Head of caudate nucleus (tissue), 42 donors: ENCODE results near the gene ARL4C.

Source experiments
- DNase-seq, 42 donors: peaks; one replicate each; pipeline versions ENCODE4 v3.0.0 to v3.0.0-alpha.2; 2020 to 2021; ENCODE audit warnings: mixed read lengths in 7 of 42
- intact Hi-C: fragments of 100-400 bp; cut with DNase I; formaldehyde crosslinking; loops from one replicate; pipeline ENCODE4 v1.15.0; 2022

The ARL4C gene

DNA sequence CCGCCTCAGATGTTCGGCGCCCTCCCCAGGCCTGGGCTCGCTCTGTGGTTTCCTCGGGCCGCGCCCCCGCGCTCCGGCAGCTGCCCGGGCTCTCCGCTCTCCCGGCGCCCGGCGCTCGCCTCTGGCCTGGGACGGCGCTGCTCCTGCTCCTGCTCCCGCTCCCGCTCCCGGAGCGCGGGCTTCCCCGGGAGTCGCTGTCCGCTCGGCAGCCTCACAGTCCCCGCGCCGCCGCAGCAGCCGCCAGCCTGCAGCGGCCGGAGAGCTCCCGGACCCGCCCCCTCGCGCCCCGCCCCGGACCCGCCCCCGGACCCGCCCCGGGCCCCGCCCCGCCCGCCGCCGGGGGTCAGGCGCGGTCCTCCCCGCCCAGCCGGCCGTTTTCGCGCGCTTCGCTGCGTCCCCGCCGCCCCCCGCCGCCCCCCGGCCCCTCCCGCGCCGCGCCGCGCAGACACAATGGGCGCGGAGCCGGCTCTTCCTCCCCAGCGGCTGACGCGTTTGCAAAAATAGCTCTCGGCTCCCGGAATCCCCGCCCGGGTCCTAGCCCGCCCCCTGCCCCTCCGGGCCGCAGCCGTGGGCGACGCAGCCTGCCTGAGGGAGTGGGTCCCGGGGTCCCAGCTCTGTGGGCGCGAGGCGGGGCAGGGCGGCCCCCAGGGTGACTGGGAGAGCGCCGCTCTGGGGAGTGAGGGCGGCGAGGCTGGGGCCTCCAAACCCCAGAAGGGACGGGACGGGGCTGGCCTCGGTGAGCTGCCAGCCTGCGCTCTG is at the start of gene ARL4C:
ARL4C (minus strand) TSS at position 247 of the 759 bp plus-strand sequence. CDS start 495 bp downstream, outside the sequence.
- intact Hi-C loops: no loop called here
- DNase-seq: peak in 39 of 42 donors; percentile 25 to 87 (median 63)

GRCh38 chr2:234544659-234545611 is 48.1 kb upstream of the ARL4C start:
- peak; percentile 28 to 91 (median 77) for DNase-seq
- intact Hi-C loops: loop anchor here (10.0 kb wide), 2 partner anchors 410 to 570 kb away; no protein-coding TSS in a partner anchor

DNA sequence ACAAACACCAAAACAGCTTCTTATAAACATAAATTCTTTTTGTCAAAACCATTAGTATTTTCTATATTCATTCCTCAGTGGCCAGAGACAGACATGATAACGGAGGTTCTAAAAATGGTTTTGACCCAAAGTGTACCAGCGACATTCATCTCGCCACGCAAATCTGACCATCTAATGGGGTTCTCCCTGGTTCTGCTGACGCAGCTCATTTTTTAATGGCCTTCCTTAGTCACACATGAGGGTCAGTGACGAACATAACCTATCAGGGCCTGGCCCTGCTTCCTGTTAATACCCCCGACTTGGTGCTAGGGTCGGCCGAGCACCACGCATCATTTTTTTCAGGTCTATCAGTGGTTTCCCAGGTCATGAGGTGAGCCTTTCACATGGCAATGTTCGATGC is 45.9 kb upstream of the ARL4C start:
- intact Hi-C loops: loop anchor here (10.0 kb wide), 2 partner anchors 408 to 568 kb away; no protein-coding TSS in a partner anchor
- no peak for DNase-seq

GRCh38 chr2:234537929-234538328 is 41.0 kb upstream of the ARL4C start:
- no peak for DNase-seq
- intact Hi-C loops: no loop called here

DNA sequence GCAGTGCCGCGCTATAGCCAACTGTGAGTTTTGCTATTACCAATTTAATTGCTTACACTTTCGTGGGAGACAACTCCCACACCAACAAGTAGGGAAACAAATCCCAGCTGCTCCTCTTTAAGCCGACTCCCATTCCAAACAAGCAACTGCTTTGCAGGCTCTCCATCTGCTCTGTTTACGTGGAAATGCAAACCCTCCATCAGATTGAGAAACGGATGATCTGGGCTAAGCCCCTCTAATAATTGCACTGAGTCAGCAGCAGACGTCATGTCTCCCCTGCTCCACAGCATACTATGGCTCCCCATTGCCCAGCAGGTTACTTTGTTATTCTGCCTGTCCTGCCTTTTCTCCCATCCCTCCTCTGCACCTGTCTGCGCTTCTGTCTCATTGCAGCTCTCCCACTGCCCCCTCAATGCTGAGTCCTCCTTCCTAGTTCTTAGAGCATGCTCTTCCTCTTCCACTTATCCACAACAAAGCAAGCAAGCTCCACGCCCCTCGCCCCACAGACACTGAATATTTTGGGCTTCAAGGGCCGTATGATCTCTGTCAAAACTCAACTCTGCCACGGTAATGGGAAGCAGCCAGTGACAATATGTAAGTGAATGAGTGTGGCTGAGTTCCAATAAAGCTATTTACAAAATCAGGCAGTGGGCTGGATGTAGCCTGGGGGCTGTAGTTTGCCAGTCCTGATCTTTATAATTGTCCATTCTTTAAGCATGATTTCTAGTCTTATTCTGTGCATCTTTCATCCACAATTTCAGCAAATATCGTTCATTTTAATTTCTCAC is 39.5 kb upstream of the ARL4C start:
- DNase-seq: no peak
- intact Hi-C loops: no loop called here

DNA sequence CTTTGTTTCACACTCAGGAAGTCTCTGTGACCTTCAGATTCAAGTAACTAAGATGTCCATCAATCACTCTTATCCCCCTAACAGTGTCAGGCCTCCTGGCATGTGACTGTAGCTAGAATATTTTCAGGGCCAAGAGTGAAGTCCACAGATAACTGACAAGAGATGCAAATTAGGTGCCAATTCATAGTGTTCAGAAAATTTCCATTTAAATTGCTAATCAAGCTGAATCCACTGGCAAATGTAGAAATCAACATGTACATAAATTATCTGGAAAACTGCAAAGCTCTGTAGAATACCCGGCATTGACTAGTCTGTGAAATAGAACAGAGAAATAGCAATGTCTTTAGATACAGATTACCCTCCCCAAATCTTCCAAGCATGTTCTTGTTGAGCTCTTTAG is 38.6 kb upstream of the ARL4C start:
- intact Hi-C loops: no loop called here
- no peak for DNase-seq

- intact Hi-C loops: no loop called here
- DNase-seq: no peak
Measured at GRCh38 chr2:234534515-234534914, 37.6 kb upstream of the ARL4C start.

GRCh38 chr2:234533626-234534025 is 36.7 kb upstream of the ARL4C start:
- peak in 1 of 42 donors; percentile 9 for DNase-seq
- intact Hi-C loops: no loop called here

DNA sequence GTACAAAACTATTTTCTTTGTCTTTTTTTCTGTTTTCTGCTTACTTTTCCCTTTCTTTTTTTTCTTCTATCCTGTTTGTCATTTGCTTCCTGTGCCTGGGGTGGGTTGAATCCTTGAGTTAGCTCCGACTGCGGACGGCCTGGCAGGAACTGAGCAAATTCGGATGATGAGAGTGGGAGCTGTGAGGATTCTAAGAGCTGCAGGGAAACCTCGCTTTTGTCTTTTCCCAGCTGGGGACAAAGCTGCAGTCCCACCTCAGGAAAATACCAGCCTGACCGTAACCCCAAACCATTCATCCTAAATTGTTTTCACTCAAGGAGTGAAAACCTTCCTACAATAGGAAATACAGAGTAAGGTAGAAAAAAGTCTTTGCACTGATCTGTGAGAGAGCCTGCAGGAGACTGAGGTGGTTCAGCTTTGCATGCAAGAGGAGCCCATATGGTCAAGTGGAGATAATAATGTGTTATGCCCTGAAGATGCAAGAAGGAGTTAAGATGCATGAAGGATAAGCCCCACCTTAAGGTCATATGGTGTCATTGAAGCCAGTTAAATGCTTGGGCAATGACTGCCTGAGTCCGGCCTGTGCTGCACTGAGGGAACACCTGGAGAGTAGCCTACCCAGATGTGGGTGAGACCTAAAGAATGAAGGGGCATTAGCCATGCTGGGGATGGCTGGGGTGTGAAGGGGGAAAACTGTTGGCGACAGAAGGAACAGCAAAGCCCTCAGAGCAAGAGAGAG is 31.7 kb upstream of the ARL4C start:
- intact Hi-C loops: no loop called here

GRCh38 chr2:234526711-234527110 is 29.8 kb upstream of the ARL4C start:
- no peak for DNase-seq
- intact Hi-C loops: no loop called here

More for the DNA sequence above, 31.7 kb upstream of the ARL4C start:
- DNase-seq: no peak

DNA sequence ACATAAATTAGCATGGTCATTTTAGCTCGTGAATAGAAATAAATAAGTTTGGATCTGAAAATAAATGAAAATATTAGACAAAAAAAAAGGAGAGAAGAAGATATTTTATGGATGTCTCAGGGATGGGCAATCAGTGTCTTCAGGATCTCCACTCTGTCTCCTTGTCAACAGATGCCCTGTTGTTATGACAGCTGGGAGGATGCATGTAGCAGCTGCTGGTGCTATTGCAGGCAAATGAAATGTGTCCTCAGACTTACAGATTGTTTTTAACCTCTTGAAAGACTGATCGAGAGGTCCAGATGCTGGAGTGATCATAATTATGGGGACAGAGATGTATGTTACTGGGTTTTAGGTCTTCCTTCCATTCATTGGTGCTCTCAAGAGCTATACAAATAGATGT is 24.7 kb upstream of the ARL4C start:
- intact Hi-C loops: no loop called here
- no peak for DNase-seq

GRCh38 chr2:234518986-234519642 is 22.2 kb upstream of the ARL4C start:
- no peak for DNase-seq
- intact Hi-C loops: no loop called here

GRCh38 chr2:234517971-234518370 is 21.1 kb upstream of the ARL4C start:
- DNase-seq: no peak
- intact Hi-C loops: no loop called here

- intact Hi-C loops: no loop called here
- DNase-seq: no peak
Measured at GRCh38 chr2:234514873-234515638, 18.2 kb upstream of the ARL4C start.

- no peak for DNase-seq
Measured at GRCh38 chr2:234514099-234514498, 17.2 kb upstream of the ARL4C start.

DNA sequence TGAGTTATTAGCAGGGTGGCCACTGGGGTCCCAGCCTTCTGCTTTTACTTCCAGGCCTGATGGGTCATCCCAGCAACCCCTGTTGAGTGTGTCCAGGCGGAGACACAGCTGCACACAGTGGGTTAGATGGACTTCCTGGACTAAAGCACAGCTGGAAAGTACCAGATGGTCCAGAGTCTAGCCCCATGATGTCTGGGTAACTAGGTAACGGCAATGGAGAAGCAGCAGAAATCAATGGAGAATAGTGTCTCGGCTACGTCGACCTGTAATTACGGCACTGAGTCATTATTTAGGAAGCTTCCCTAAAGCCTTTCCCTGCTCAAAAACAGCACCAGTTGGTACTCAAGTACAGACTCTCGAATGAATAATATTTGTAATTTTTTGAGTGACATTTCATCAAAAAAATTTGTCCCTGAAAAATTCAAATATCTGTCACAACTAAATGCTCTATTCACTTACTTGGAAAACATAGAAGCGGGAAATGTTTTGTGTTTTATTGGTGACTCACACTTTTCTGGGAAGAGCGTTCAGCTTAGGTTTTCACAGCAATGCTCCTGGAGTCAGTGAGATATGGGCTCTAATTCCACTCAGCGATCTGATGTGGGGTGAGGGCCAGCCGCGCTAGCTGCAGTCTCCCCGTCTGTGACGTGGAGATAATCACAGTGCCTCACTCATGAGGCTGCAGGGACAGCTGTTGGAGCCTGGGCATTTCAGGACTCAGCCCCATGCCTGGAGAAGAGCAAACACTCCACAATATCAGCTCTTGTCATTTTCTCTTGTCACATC is 16.2 kb upstream of the ARL4C start:
- no peak for DNase-seq
- intact Hi-C loops: no loop called here

More at GRCh38 chr2:234514099-234514498, 17.2 kb upstream of the ARL4C start:
- intact Hi-C loops: no loop called here
